Kidney glomerular epithelial cell (primary cell): ENCODE results near the gene C1orf35.
"Not testable (repeated sequence)": the region's sequence is repeated elsewhere in the genome, so short reads cannot be mapped to it uniquely, and the experiment has no call there.

Experiments
- DNase-seq: peaks from one replicate; lab custom pipeline; 2025; lab: John Stamatoyannopoulos, UW

C1orf35 gene

DNA sequence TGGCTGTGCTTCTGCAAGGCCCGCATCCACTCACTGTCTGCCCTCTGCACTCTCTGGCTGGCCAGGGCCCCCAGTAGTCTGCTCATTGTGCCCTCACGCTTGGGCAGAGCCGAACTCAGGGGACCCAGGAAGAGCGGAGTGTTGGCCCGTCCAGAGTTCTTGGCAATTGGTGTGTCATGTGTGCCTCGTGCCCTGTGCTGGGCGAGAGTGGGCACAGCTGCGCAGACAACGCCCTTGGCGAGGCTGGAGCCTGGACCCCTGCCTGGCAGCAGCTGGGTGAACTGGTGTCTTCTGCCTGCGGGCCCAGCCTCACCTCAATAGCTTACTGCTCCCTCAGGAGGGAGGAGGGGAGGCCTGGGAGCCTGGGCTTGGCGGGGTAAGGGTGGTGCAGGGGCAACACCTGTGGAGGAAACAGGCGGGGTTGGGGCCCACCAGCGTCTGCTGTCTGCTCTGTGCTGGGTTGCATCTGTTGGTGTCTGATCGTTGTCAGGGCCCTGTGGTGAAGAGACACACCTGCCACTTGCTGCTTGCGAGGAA is 39.1 kb upstream of the C1orf35 start:
- DNase-seq = no peak

DNA sequence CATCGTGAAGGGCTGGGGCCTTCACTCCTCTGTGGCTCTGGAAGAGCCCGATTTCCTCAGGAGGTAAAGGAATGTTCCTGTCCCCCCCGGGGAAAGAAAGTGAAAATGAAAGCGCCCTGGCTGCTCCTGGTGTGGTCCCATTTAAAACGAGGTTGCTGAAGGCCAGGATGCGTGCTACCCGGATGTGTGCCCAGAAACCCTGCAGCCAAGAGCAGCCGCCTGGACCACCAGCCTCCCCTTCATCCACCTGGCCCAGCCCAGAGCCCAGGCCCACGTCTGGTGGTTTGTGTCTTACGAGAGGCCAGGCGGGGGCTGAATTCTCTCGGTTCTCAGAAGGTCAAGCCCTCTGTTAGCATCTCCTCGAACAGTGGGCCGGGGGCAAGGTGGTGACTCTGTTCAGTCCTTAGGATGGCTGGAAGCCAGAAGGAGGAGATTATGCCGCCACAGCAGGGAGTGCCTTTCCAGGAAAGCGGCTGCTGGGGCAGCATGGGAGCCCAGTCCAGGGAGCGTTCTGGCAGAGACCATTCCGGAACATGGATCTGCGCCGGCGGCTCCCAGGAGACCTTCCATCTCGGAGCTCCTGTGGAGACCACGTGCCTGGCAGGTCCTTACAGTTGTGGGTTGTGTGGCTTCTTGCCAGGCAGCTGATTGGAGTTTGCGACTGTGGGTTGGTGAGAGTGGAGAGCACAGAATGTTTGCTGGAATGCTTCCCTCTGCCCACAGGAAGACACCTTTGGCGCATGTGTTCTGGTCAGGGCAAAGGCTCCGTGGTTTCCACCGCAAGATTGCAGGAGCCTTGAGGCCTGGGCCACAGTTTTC is 38.3 kb upstream of the C1orf35 start:
- peak; percentile 22 for DNase-seq

DNA sequence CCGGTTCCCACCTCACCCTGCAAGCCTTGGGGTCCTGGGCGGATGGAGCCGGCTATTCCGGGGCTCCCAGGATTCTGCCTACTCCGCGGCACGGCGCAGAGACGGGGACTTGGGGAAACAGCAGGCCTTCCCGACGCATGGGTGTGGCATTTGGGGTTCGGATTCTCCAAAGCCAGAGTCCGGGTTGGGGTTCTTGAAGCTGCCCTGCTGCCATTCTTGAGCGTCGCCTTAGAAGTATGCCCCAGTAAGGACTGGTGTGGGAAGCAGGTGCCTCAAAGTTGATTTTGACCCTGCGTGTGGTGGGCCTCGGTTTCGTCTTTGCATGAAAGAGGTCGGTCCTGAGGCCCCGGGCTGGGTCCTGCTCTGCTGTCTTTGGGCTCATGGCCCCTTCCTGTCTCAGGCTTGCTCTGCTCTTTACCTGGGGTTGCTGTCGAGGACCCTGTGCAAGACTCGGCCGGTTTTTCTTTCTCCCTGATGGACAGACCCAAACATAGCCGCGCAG is 37.6 kb upstream of the C1orf35 start:
- DNase-seq = no peak

DNA sequence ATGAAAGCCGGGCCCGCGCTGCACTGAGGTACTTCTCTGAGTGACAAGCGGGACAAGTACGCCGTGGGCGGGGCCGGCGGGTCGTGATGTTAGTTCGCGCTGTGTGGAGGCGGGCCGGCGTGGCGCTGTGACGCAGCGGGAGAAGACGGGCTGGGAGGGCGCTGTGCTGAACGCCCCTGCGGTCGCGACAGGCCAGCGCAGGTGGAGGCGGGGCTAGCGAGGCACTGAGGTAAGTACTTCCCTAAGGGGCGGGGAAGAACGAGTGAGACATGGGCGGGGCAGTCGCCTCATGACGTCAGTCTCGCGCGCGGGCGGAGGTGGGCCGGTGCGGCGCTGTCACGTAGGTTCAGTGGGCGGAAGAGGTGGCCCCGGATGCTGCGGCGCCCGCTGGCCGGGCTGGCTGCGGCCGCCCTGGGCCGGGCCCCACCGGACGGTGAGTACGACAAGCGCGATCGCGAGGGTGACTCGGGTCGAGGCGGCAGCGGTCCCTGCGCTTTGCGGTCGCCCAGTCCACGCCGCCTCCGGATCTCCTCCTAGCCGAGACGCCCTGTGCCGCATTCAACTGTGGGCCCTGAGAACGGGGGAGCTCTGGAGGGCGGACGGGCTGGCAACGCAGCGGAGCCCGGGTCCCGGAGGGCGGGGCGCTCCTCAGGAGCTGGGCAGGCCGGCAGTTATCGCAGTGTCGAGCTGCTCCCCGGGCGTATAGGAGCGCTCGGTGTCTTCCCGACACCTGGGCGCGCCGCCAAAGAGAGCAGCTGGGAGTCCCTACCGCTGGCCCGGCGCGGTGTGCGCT is 37.0 kb upstream of the C1orf35 start, which contains the start of gene GUK1:
GUK1 (plus strand) TSS at position 349 of the 793 bp plus-strand sequence; CDS start at position 373, 24 bp downstream.
- peak; percentile 99 for DNase-seq

DNA sequence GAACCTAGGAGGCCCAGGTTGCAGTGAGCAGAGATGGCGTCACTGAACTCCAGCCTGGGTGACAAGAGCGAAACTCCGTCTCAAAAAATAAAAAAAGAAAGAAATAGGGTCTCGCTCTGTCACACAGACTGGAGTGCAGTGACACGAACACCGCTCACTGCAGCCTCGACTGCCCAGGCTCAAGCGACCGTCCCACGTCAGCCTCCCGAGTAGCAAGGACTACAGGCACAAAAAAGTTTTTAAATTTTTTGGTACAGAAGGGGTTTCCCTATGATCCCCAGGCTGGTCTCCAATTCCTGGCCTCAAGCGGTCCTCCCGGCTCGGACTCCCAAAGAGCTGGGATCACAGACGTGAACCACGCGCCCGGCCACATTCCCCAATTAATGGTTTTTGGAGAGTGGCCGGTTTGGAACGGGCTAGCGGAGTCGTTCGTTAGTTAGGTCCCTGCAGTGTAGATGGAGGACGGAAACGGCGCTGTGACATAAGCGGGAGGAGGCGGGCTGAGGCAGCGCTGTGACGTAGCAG is 36.3 kb upstream of the C1orf35 start:
- no peak for DNase-seq

DNA sequence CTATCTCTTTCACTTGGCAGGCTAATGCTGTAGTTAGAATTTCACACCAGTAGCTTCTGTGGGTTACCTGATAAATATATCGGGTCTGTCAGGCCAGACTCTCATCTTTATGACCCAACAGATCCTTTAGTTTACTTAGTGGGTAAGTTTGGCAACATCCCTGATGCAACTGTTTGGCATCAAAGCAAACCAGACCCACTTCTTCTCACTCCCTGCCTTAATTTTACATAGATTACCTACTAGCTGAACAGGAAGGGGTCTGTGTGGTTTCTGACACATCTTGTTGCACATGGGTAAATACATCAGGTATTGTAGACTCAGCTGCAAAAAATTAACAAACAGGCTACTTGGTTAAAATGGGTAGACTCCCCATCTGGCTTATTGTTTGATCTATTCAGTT is 33.8 kb upstream of the C1orf35 start:
- DNase-seq = no peak

DNA sequence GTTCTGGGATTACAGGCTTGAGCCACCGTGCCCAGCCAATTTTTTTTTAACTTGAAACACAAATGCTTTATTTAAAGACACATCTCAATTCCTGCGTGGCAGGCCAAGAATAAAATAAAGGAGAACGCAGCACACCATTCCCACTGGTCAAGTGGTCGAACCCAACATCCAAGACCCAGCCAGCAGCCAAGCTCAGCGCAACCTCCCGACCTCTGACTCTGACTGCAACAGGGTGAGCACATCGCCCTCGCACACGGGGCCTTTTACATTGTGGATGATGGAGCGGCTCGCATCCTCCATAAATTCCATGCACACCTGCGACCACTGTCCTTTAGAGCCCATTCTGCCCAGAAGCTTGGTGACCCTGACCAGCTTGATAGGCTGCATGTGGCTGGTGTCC is 31.5 kb upstream of the C1orf35 start:
- no peak for DNase-seq

DNA sequence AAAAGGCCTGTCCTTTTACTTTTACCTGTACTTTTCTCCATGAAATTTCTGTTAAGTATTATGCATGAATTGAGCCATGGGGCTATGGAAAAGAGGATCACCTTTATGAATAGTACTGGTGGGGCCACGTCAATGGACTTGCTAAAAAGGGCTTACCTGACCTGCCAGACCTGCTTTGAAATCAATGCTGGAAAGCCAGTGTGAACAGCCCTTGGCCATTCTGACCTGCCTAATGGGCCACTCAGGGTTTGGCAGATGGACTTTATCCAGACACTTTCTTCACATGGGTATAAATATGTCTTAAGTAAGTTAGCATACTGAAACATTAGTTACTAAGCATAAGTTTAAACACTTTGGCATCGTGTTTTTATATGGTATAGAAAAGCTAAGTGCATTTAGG is 28.6 kb upstream of the C1orf35 start:
- DNase-seq = no peak

DNA sequence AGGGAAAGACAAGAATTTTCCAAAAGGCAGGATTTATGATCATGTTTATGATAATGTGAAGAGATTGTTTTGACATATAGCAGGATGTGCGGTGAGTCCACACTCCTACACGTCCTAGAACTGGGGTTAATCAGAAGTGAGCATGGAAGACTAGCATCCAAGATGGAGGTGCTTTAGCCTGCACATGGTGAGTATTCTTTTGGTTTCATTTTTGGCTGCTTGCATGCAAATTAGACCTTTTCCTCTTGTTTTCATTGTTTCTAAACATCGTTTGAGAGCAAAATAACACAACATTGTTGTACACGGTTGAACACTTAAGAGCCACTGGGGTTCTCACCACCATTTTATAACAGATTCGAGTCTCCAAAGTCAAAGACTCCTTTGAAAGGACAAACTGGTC is 22.1 kb upstream of the C1orf35 start:
- no peak for DNase-seq

DNA sequence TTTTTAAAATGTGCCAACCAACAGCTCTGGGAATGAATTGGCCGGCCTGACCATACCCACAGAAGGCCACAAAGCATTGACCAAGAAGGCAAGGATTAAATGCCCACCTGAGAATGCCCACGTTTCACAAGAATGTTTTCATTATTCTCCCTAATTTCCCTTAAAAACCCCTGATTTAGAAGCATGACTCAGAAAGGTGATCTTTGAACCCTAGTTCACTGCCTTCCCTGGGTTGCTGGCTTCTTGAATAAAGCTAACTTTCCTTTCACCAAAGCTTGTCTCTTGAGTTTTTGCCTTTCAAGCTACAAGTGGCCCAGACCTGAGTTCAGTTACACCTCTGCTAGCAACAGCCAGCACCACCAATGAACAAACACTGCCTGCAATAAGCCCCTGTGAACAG is 20.4 kb upstream of the C1orf35 start:
- no peak for DNase-seq

DNA sequence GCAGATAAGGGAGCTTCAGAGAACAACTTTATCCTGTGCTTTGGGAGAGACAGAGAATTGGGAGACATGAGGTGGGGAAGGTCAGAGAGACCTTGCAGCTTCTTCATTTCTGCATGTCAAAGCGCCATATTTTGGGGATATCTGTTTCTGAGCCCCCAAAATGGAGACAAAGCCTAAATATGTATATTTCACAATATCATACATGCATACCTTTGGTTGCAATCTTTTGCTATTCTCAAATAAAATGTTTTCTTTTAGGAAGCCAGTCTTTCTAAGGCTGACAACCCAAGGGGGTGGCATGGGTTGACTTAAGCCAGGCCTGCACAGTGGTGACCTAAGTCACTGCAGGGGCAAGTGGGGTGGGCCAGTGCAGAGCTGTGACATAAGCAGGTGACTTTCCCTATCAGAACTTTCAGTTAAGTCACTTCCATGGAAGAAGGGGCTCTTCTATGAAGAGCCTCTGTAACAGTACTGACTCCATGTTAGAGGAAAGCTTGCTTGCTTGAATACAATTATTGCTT is 19.9 kb upstream of the C1orf35 start:
- no peak for DNase-seq

DNA sequence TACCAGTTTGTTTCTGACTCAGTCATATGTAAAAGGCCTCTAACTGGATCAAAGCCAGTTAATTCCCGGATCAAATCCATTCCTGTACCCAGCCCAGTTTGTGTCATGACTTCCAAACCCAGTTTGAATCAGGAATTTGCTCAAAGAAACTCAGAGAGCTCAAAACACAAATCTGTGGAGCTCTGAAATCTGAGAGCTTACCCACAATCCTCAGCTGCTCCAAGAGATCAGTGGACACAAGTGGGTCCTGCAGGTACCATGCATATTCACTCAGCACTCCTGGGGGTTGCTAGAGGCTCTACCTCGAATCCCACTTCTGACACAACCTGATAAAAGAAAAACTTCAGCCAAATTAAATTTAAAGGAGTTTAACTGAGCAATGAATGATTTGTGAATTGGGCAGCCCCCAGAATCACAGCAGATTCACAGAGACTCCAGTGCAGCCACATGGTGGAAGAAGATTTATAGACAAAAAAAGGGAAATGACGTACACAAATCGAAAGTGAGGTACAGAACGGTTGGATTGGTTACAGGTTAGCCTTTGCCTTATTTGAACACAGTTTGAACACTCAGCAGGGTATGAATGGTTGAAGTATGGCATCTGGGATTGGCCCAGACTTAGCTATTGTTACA is 17.8 kb upstream of the C1orf35 start:
- DNase-seq = no peak

DNA sequence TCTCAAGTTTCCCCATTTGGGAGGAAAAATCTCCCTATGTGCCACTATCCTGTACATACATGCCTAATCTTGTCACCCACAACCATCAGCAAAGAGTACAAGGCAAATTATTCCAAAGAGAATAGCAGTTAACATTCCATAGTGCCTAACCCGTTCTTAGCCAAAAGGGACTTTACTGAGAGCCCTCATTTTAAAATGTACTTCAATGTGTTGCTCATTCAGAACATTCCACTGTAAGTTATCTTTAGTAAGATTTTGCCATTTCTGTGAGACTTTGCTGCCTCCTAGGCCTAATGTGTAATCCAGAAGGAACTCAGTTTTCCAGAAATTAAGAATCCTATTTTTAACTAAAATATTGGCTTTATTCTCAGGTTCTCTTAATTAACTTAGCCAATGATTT is 17.2 kb upstream of the C1orf35 start:
- no peak for DNase-seq

DNA sequence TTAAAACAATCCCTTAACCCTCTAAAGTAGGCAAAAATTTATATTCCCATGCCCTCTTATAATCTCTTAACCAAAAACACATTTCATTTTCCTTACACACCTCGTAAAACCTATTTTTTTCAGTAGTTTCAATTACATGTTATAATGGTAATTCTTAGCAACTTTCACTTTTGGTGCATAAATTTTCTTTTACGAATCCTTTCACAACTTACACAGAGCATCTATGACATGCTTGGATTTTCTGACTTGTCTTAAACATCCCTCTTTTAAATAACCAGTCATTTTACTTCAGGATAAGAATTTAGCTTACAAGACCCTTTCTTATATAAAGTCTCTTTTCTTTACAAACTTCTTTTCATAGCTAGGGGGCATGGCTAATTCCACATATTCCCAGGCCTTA is 14.9 kb upstream of the C1orf35 start:
- no peak for DNase-seq

DNA sequence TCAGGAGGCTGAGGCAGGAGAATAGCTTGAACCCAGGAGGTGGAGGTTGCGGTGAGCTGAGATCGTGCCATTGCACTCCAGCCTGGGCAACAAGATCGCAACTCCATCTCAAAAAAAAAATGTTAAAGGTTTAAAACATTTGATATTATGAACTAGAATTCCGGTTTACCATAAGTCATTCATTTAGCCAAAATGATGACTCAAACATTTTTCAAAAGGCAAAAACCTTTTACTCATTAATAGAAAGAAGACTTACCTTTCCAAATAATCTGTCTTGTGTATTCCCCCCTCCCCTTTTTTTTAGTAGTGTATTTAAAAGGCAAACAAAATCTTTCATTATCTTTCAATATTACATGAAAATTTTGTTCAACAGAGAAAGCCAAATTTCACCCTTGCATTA is 14.2 kb upstream of the C1orf35 start:
- DNase-seq = no peak

DNA sequence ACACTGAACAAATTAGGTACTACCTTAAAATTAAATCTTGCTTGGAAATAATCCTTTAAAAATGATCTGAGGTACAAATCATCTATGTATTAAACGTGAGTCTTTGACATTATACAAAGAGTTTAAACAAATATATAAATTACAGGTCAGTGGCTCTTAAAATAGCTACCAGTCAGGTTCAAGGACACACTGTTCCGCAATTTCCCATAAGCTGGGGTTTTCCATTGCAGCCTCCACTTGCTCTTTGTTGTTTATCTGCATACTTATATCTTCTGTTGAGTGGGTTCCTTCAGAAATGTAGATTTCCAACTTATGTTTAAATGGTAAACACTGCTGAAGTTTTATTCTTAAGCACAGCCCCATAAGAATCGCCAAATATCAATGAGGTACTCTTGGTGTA is 11.7 kb upstream of the C1orf35 start:
- DNase-seq = no peak

DNA sequence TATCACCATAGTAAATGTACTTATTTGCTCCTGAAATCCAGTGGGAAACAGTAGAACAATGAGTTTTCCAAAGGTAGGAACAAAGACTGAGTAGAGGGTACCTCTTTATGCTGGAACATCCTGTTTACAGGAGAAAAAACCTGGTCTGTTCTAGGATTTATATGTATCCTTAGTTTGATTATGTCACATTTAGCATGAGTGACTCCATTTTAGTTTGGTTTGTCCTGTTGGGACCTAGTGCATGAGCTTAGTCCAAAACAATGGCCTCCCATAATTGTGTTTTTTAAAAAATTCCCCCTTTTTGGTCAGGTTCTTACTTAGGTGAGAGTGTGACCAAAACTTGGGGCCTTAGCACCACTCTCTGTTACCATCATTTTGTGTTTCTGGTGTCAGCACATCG is 9.5 kb upstream of the C1orf35 start:
- DNase-seq = no peak

DNA sequence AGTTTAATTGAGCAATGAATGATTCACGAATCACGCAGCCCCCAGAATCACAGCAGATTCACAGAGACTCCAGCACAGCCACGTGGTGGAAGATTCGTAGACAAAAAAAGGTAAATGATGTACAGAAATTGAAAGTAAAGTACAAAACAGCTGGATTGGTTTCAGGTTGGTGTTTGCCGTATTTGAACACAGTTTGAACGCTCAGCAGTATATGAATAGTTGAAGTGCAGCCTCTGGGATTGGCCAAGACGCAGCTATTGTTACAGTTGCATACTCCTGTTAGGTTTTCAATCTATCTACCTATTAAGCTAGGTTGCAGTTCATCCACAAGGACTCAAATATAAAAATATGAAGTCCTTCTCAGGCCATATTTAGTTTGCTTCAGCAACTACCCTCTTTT is 9.0 kb upstream of the C1orf35 start:
- DNase-seq = no peak

DNA sequence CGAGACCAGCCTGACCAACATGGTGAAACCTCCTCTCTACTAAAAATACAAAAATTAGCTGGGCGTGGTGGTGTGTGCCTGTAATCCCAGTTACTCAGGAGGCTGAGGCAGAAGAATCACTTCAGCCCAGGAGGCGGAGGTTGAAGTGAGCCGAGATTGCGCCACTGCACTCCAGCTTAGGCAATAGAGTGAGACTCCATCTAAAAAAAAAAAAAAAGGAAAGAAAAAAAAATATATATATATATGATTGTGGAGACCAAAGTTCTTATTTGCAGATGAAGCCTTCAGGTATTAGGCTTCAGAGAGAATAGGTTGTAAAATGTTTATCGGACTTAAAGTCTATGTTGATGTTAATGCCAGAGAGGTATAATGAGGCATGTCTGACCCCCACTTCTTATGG is 8.2 kb upstream of the C1orf35 start:
- DNase-seq = not testable (repeated sequence)

DNA sequence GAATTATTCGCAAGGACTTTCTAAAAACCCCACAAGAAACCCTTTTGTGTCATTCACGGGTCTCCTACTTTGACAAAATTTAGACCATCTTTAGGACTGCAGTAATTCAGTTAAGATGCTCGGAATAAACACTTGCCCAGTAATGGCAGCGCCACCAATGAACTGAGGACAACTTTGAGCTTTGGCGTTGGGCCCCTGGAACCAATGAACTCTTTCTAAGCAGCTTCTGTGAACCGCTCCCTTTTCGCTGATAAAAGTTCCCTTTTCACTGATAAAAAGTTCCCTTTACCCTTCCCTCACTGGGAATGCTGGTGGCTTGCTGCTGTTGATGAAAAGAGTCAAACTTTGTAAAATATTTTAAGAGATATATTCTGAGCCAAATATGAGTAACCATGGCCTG is 7.4 kb upstream of the C1orf35 start:
- DNase-seq = no peak

DNA sequence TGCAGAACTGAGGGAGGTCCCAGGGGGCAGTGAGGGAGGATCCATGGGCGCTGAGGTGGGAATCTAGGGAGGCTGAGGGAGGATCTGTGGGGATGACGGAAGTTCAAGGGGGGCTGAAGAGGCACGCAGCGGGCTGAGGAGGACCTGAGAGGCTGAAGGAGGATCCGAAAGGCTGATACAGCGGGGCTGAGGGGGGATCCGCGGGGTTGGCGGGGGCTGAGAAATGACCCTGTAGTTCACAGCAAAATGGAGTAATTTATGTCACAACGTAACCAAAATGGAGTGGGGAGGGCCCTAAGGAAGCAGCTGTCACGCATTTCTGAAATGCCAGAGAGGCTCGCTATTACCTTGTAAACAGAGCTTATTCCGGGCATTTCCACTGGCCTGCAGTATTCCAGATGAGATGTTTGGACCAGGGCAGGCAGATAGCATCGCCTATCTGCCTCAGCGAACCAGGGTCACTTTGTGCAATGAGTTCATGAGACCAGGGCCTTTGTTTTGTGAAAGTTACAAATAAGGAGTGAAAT is 6.9 kb upstream of the C1orf35 start:
- peak; percentile 50 for DNase-seq
